SHP77 (cell line): Measurements from ENCODE around the gene RNASE13.
"Not testable (repeated sequence)": the region's sequence is repeated elsewhere in the genome, so short reads cannot be mapped to it uniquely, and the experiment has no call there.

Experiments used
- DNase-seq, 2 experiments: peaks; one replicate each; lab custom pipeline; 2025; lab: John Stamatoyannopoulos, UW

The RNASE13 gene

DNA sequence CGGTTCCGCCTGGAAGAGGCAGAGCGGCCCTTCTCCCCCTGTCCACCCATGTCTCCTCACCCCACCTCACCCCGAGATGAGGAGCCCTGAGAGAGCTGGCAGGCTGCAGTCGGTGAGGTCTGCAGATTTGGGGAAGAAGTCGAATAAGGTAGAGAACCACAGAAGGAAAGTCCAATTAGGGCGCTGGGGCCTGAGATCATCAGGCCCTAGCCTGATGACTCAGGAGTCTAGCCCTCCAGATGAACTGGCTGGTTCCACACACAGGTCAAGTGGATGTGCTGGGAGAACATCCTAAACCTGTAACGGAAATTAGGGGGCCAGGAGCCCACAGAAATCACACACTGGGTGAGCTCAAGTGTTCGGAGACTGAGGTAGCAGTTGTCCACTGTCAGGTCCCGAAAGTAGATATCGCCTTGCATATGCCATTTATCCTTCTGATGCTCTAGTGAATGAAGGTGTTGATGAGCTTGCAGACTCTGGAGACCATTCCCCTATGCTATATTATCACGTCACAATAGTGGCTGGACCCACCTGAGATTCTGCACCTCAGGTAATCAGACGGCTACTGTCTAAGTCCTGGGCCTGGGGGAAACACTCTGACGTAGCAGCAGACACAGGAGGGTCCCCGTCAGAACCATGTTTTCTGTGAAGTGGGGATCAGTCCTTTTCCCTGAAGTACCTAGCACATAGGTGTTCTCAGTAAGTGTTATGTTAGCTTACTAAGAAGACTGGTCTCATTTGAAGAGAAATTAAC, 45.7 kb downstream of the RNASE13 start:
- DNase-seq = no peak

GRCh38 chr14:20986811-20987210, 47.8 kb downstream of the RNASE13 start:
- no peak for DNase-seq

DNA sequence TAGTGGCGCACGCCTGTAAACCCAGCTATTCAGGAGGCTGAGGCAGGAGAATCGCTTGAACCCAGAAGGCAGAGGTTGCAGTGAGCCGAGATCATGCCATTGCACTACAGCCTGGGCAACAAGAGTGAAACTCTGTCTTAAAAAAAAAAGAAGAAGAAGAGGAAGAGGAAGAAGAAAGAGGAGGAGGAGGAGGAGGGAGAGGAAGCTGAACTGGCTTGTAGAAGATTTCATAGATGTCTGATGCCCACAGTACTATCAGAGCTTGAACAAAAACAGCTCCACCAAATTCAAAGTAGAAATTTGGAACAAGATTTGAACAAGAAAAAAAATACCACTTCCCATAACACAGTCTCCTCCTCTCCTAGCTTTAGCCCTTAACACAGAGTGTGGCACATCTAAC, 49.0 kb downstream of the RNASE13 start:
- not testable (repeated sequence) for DNase-seq
